Astrocyte (in vitro differentiated cells and primary cell): ENCODE data around the gene RNFT2.

Source experiments
- EZH2 ChIP-seq: IDR thresholded peaks from 2 replicates; pipeline ENCODE4 v1.6.1; 2012; ENCODE audit warnings: mild to moderate bottlenecking, low read length, inconsistent platforms; ENCODE audit not compliant: insufficient read depth
- TF ChIP-seq, protein P1 (sequence below): IDR thresholded peaks from 2 replicates; pipeline ENCODE4 v1.5.1; 2011; ENCODE audit warnings: low read depth, mild to moderate bottlenecking, inconsistent platforms, low read length, moderate library complexity; ENCODE audit not compliant: insufficient read depth

DNA sequence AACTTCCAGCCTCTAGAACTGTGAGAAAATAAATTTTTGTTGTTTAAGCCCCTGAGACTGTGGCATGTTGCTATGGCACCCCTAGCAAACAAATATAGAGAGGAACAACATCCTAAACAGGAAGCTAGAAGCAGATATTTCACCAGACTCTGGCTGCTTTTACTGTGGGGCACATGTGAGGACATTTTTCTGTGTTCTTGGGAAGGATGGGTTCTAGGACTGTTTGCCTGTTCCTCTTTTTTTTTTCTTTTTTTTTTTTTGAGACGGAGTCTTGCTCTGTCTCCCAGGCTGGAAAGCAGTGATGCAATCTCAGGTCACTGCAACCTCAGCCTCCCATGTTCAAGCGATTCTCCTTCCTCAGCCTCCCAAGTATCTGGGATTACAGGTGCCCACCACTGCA is 147.4 kb downstream of the RNFT2 start:
- no peak for TF ChIP-seq EZH2
- TF ChIP-seq, protein P1, sequence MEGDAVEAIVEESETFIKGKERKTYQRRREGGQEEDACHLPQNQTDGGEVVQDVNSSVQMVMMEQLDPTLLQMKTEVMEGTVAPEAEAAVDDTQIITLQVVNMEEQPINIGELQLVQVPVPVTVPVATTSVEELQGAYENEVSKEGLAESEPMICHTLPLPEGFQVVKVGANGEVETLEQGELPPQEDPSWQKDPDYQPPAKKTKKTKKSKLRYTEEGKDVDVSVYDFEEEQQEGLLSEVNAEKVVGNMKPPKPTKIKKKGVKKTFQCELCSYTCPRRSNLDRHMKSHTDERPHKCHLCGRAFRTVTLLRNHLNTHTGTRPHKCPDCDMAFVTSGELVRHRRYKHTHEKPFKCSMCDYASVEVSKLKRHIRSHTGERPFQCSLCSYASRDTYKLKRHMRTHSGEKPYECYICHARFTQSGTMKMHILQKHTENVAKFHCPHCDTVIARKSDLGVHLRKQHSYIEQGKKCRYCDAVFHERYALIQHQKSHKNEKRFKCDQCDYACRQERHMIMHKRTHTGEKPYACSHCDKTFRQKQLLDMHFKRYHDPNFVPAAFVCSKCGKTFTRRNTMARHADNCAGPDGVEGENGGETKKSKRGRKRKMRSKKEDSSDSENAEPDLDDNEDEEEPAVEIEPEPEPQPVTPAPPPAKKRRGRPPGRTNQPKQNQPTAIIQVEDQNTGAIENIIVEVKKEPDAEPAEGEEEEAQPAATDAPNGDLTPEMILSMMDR, result no peak
